Epithelial cell of proximal tubule (primary cell): ENCODE results near the gene SUSD6. TPM values are rescaled to one million over a fixed set of nuclear protein-coding genes. Genes with fewer than 3 reads are reported as not detected.
A peak's percentile ranks its signal among the peaks of the same experiment; 100 is the strongest.

Source experiments
- DNase-seq: peaks from one replicate; pipeline ENCODE4 v3.0.0-alpha.2; 2011; ENCODE audit warnings: low read depth
- H3K4me3 ChIP-seq: 2 replicates; pipeline ENCODE4 v1.5.1; 2011; ENCODE audit warnings: low read depth, mild to moderate bottlenecking, low read length
- CTCF ChIP-seq: conservative IDR thresholded peaks from 2 replicates; pipeline ENCODE4 v1.5.1; 2012; ENCODE audit warnings: low read depth, mild to moderate bottlenecking, low read length
- total RNA-seq: library from RNA; depleted of rRNA; stranded (reverse); fragments of >200 nt; gene quantifications from 2 replicates; pipeline ENCODE4 v1.2.3, GENCODE V29; 2015

The SUSD6 gene
- total RNA-seq, 1 donor from 2014 or later = 6.2 TPM

GRCh38 chr14:69613312-69614073 is 2.1 kb downstream of the SUSD6 start:
- TF ChIP-seq CTCF = no peak
- DNase-seq = no peak
- peak overlapping the region; percentile 75 for H3K4me3 ChIP-seq

GRCh38 chr14:69614592-69614991 is 3.2 kb downstream of the SUSD6 start:
- no peak for TF ChIP-seq CTCF
- DNase-seq = no peak

GRCh38 chr14:69615121-69615495 is 3.7 kb downstream of the SUSD6 start:
- peak overlapping the region; percentile 23 for H3K4me3 ChIP-seq
- no peak for TF ChIP-seq CTCF
- DNase-seq = no peak

More at GRCh38 chr14:69614592-69614991, 3.2 kb downstream of the SUSD6 start:
- no peak overlapping the region for H3K4me3 ChIP-seq

- peak overlapping the region; percentile 23 for H3K4me3 ChIP-seq
- no peak for DNase-seq
- TF ChIP-seq CTCF = no peak
Measured at GRCh38 chr14:69615496-69616407, 4.4 kb downstream of the SUSD6 start.

GRCh38 chr14:69616408-69616773 is 5.0 kb downstream of the SUSD6 start:
- TF ChIP-seq CTCF = no peak
- no peak overlapping the region for H3K4me3 ChIP-seq

GRCh38 chr14:69617796-69618195 is 6.4 kb downstream of the SUSD6 start:
- no peak for DNase-seq
- no peak overlapping the region for H3K4me3 ChIP-seq
- TF ChIP-seq CTCF = no peak

More at GRCh38 chr14:69616408-69616773, 5.0 kb downstream of the SUSD6 start:
- DNase-seq = no peak
